GM18498 (cell line): ENCODE data around the gene PECR.
A peak's percentile ranks its signal among the peaks of the same experiment; 100 is the strongest.
"Not testable (repeated sequence)": the region's sequence is repeated elsewhere in the genome, so short reads cannot be mapped to it uniquely, and the experiment has no call there.

Experiments
- ATAC-seq: cut with Tn5 transposase; IDR thresholded peaks from one replicate; pipeline ENCODE4 v1.9.1; 2021; ENCODE audit warnings: mild to moderate bottlenecking, moderate library complexity; ENCODE audit not compliant: unreplicated experiment

PECR gene

GRCh38 chr2:216107320-216107719 lies 25.7 kb upstream of the PECR start:
- ATAC-seq: no peak

- no peak for ATAC-seq
Observed at GRCh38 chr2:216104691-216105090, 23.1 kb upstream of the PECR start.

GRCh38 chr2:216103213-216103612 lies 21.6 kb upstream of the PECR start:
- ATAC-seq: no peak

GRCh38 chr2:216101109-216101508 lies 19.5 kb upstream of the PECR start:
- ATAC-seq: no peak

- ATAC-seq: no peak
Observed at GRCh38 chr2:216098421-216099334, 17.1 kb upstream of the PECR start.

- ATAC-seq: no peak
Observed at GRCh38 chr2:216094701-216095100, 13.1 kb upstream of the PECR start.

- ATAC-seq: no peak
Observed at GRCh38 chr2:216092646-216093045, 11.0 kb upstream of the PECR start.

GRCh38 chr2:216090369-216090786 lies 8.8 kb upstream of the PECR start:
- peak; percentile 63 for ATAC-seq

- no peak for ATAC-seq
Observed at GRCh38 chr2:216086207-216086893, 4.7 kb upstream of the PECR start.

- no peak for ATAC-seq
Observed at GRCh38 chr2:216084547-216084946, 2.9 kb upstream of the PECR start.

- ATAC-seq: no peak
Observed at GRCh38 chr2:216083464-216084281, 2.1 kb upstream of the PECR start.

- no peak for ATAC-seq
Observed at GRCh38 chr2:216082805-216083204, 1.2 kb upstream of the PECR start.

- peak; percentile 18 for ATAC-seq
Observed at GRCh38 chr2:216082117-216082711, 605 bp upstream of the PECR start.

- ATAC-seq: no peak
Observed at GRCh38 chr2:216081012-216081411, 597 bp downstream of the PECR start.

GRCh38 chr2:216080048-216080447 lies 1.6 kb downstream of the PECR start:
- not testable (repeated sequence) for ATAC-seq

- no peak for ATAC-seq
Observed at GRCh38 chr2:216078776-216079175, 2.8 kb downstream of the PECR start.

GRCh38 chr2:216075510-216076485 lies 5.8 kb downstream of the PECR start:
- no peak for ATAC-seq

GRCh38 chr2:216074794-216075193 lies 6.8 kb downstream of the PECR start:
- ATAC-seq: no peak

GRCh38 chr2:216074380-216074779 lies 7.2 kb downstream of the PECR start:
- no peak for ATAC-seq

GRCh38 chr2:216073773-216074172 lies 7.8 kb downstream of the PECR start:
- no peak for ATAC-seq
